ENCODE data around the gene NSUN7. TPM values are rescaled to one million over a fixed set of nuclear protein-coding genes. Genes with fewer than 3 reads are reported as not detected.

The NSUN7 gene
- total RNA-seq, 4 donors from 2014 or later, result 2.1 to 8.7 (median 2.9) TPM

- Histone ChIP-seq H3K4me1 (no peaks in the 10 kb centered on the region), H3K4me3 (no peak overlapping the region), H3K27me3 (no peaks in the 10 kb centered on the region), H3K27ac (no peak overlapping the region), H3K9me3 (no peaks in the 10 kb centered on the region), H3K36me3 (peaks cover 0 to 95% of the 10 kb centered on the region in 2 donors)
- no peak for ATAC-seq
- 90 to 92% methylated on average over 2 of the region's 9 CpGs for WGBS, 2 donors (ENCODE audit: low coverage in 1 of 2)
- TF ChIP-seq CTCF (IDR thresholded peaks at IDR 0.05) (no peak), EP300 (IDR thresholded peaks at IDR 0.05) (no peak), POLR2A (IDR thresholded peaks at IDR 0.05) (no peak), POLR2AphosphoS5 (IDR thresholded peaks at IDR 0.05) (no peak)
Observed at GRCh38 chr4:40828661-40829060, 78.9 kb downstream of the NSUN7 start.

DNA sequence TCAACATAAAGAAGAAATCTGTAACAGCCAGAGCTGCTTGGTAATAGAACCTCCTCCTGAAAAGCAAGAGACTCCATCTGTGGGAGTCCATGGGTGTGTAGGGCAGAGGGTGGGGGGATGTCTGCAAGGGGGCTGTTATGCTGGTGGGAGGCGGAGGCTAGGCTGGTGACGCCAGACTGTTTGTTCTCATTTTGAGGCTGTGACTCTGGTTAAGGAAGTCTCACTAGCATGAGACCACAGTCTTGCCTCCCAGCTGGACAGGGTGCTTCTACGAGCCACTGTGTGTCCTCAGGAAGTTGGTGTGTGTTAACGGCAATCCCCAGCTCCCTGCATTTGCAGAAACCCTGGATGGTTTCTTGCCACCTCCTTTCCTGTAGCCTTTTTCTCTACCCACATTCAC is 79.8 kb downstream of the NSUN7 start:
- Histone ChIP-seq H3K4me1 (no peaks in the 10 kb centered on the region), H3K27ac (no peak overlapping the region), H3K36me3 (peaks cover 0 to 96% of the 10 kb centered on the region in 2 donors), H3K9me3 (no peaks in the 10 kb centered on the region), H3K4me3 (no peak overlapping the region), H3K27me3 (no peaks in the 10 kb centered on the region)
- WGBS, 2 donors (ENCODE audit: low coverage in 1 of 2), result 78 to 80% methylated on average over 1 to 4 of the region's 4 CpGs
- no peak for ATAC-seq
- TF ChIP-seq EP300 (IDR thresholded peaks at IDR 0.05) (no peak), CTCF (IDR thresholded peaks at IDR 0.05) (no peak), POLR2AphosphoS5 (IDR thresholded peaks at IDR 0.05) (no peak), POLR2A (IDR thresholded peaks at IDR 0.05) (no peak)

GRCh38 chr4:40831146-40831907 is 81.6 kb downstream of the NSUN7 start:
- no peak for ATAC-seq
- 89 to 100% methylated on average over 5 to 18 of the region's 18 CpGs for WGBS, 2 donors (ENCODE audit: low coverage in 1 of 2)
- TF ChIP-seq CTCF (IDR thresholded peaks at IDR 0.05) (no peak), POLR2AphosphoS5 (IDR thresholded peaks at IDR 0.05) (no peak), EP300 (IDR thresholded peaks at IDR 0.05) (no peak), POLR2A (IDR thresholded peaks at IDR 0.05) (no peak)
- Histone ChIP-seq H3K4me3 (no peak overlapping the region), H3K27me3 (no peaks in the 10 kb centered on the region), H3K36me3 (peaks cover 0 to 95% of the 10 kb centered on the region in 2 donors), H3K4me1 (no peaks in the 10 kb centered on the region), H3K9me3 (no peaks in the 10 kb centered on the region), H3K27ac (no peak overlapping the region)

- Histone ChIP-seq H3K4me1 (no peaks in the 10 kb centered on the region), H3K9me3 (no peaks in the 10 kb centered on the region), H3K27ac (no peak overlapping the region), H3K36me3 (peaks cover 0 to 94% of the 10 kb centered on the region in 2 donors), H3K4me3 (no peak overlapping the region), H3K27me3 (no peaks in the 10 kb centered on the region)
- no peak for TF ChIP-seq EP300 (IDR thresholded peaks at IDR 0.05)
- WGBS, 2 donors (ENCODE audit: low coverage in 1 of 2), result 81 to 83% methylated on average over 7 to 11 of the region's 11 CpGs
- no peak for ATAC-seq
Observed at GRCh38 chr4:40832175-40832574, 82.4 kb downstream of the NSUN7 start.

GRCh38 chr4:40833212-40833611 is 83.5 kb downstream of the NSUN7 start:
- TF ChIP-seq CTCF (IDR thresholded peaks at IDR 0.05) (no peak), EP300 (IDR thresholded peaks at IDR 0.05) (no peak), POLR2AphosphoS5 (IDR thresholded peaks at IDR 0.05) (no peak), POLR2A (IDR thresholded peaks at IDR 0.05) (no peak)
- H3K9me3 ChIP-seq, result no peaks in the 10 kb centered on the region
- peaks cover 0 to 87% of the 10 kb centered on the region in 2 donors for H3K36me3 ChIP-seq
- no peak for ATAC-seq
- H3K4me3 ChIP-seq, result no peak overlapping the region
- no peaks in the 10 kb centered on the region for H3K4me1 ChIP-seq
- 96 to 100% methylated on average over 8 of the region's 11 CpGs for WGBS, 2 donors (ENCODE audit: low coverage in 1 of 2)
- H3K27me3 ChIP-seq, result no peaks in the 10 kb centered on the region
- no peak overlapping the region for H3K27ac ChIP-seq

All from gastroesophageal sphincter (tissue), 4 donors.